Right lobe of liver (tissue), 4 donors: ENCODE measurements around the gene FLOT2.

Experiments
- POLR2A ChIP-seq: fragments of 450-650 bp; IDR thresholded peaks from one replicate; pipeline ENCODE4 v1.6.1; 2017; ENCODE audit warnings: antibody characterized with exemption, mild to moderate bottlenecking
- TF ChIP-seq, protein P1 (sequence below), 4 donors: fragments of 200-600 bp in 3 of 4; fragments of 450-650 bp in 1 of 4; IDR thresholded peaks; one replicate each; pipeline versions ENCODE4 v1.5.1 to v1.8.0; 2016 to 2022; ENCODE audit warnings: antibody characterized with exemption in 4 of 4, mild to moderate bottlenecking in 2 of 4
- donor health status: DM: no; HTN: no; CAD: no.
- donor health status: DM: no; HTN: no; CAD: no.
- donor health status: DM: no; HTN: yes; CAD: no.

DNA sequence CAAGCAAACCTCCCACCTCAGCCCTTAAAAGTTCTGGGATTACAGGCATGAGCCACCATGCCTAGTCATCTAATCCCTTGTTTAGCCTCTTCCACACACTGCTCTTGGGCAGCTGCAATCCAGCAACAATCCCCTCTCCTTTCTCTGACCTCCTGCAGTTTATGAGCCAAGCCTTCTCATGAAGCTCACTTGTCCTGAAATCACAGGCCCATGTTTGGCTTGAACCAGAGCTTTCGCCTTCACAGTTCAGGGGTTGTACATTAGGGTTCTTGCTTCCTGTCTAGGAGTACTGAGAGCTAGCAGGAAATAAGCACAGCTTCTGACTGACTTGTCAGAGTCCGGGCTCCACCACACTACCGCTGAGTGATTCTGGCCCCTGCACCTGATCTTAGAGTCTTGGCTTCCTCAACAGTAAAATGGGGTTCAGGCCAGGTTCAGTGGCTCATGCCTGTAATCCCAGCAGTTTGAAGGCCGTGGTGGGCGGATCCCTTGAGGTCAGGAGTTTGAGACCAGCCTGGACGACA is 26.4 kb downstream of the FLOT2 start:
- no peak for TF ChIP-seq POLR2A
- TF ChIP-seq, protein P1, sequence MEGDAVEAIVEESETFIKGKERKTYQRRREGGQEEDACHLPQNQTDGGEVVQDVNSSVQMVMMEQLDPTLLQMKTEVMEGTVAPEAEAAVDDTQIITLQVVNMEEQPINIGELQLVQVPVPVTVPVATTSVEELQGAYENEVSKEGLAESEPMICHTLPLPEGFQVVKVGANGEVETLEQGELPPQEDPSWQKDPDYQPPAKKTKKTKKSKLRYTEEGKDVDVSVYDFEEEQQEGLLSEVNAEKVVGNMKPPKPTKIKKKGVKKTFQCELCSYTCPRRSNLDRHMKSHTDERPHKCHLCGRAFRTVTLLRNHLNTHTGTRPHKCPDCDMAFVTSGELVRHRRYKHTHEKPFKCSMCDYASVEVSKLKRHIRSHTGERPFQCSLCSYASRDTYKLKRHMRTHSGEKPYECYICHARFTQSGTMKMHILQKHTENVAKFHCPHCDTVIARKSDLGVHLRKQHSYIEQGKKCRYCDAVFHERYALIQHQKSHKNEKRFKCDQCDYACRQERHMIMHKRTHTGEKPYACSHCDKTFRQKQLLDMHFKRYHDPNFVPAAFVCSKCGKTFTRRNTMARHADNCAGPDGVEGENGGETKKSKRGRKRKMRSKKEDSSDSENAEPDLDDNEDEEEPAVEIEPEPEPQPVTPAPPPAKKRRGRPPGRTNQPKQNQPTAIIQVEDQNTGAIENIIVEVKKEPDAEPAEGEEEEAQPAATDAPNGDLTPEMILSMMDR (IDR thresholded peaks at IDR 0.05): no peak
